Urinary bladder (tissue), 4 donors: ENCODE measurements around the gene CREB5. TPM values are rescaled to one million over a fixed set of nuclear protein-coding genes. Genes with fewer than 3 reads are reported as not detected.

Experiments
- DNase-seq: peaks from one replicate; pipeline ENCODE4 v3.0.0-alpha.2; 2015; ENCODE audit errors: extremely low spot score
- H3K27ac ChIP-seq: one replicate; pipeline ENCODE4 v1.5.1; 2013; ENCODE audit warnings: low read depth, mild to moderate bottlenecking, moderate library complexity
- H3K36me3 ChIP-seq: one replicate; pipeline ENCODE4 v1.6.1; 2013; ENCODE audit warnings: mild to moderate bottlenecking, moderate library complexity; ENCODE audit not compliant: insufficient read depth
- H3K4me1 ChIP-seq: one replicate; pipeline ENCODE4 v1.6.1; 2013; ENCODE audit warnings: mild to moderate bottlenecking, moderate library complexity; ENCODE audit not compliant: insufficient read depth
- H3K4me3 ChIP-seq: one replicate; pipeline ENCODE4 v1.5.1; 2013; ENCODE audit warnings: low read depth, low read length
- WGBS: extraction: QIAGEN DNeasy Blood & Tissue Kit; methylation state at CpG from one replicate; pipeline ENCODE4 v1.1.7; 2013; 5-methylcytosine and 5-hydroxymethylcytosine counted together
- polyA plus RNA-seq: library from polyadenylated mRNA; stranded (reverse); fragments of 200-250 nt; gene quantifications from one replicate; pipeline ENCODE4 v1.2.3, GENCODE V29; 2013
- total RNA-seq: library from RNA; depleted of rRNA; stranded (reverse); fragments of >200 nt; gene quantifications from one replicate; pipeline ENCODE4 v1.2.3, GENCODE V29; 2014
- donor health status: healthy with polysubstance abuse.
- donor health status: healthy.

CREB5 gene
- total and polyA plus RNA-seq, 2 donors, result 6.5 to 53.5 TPM

DNA sequence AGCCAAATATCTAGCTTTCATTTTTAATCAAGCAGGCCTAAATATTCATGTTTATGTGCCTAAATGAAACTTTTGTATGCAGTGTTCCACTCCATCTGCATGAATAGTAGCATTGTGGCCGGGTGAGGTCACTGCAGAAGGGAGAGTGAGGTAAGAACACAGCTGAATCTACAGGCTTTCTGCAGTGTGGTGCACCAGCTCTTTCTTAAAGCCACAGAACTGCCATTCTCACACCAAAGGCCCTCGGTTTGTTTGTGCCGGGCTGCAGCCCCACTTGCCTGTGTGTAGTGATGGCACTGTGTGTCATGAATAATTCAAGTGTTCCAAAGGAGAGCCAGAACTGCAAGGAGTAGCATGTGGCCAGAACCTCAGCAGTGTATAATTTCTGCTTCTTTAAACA lies 341.7 kb downstream of the CREB5 start:
- WGBS, result 83% methylated on average over 3 of the region's 3 CpGs
- no peak for DNase-seq
- no peak overlapping the region for H3K27ac ChIP-seq

DNA sequence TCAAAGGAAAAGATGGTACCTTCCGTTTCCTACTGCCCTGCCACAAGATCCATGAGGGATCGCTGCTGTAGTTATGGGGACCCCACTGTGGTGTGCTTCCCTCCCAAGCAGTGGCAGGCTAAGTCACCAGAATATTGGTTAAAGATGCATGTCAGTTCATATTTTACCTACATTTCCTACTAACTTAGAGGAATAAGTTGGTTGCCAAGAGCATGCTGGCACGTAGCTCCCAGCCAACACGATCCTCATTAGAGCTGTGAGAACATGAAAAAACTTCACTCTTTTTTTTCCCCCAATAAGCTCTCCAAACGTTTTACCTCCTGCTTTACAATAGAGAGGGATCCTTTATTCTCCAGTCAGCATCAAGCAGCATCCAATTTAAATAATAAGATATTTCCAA lies 342.1 kb downstream of the CREB5 start:
- H3K4me1 ChIP-seq, result no peaks in the 10 kb centered on the region
- H3K4me3 ChIP-seq, result no peak overlapping the region
- no peak for DNase-seq
- H3K27ac ChIP-seq, result no peak overlapping the region
- 89% methylated on average over 5 of the region's 5 CpGs for WGBS
- no peaks in the 10 kb centered on the region for H3K36me3 ChIP-seq

More for the DNA sequence above, 341.7 kb downstream of the CREB5 start:
- no peaks in the 10 kb centered on the region for H3K4me1 ChIP-seq
- H3K36me3 ChIP-seq, result no peaks in the 10 kb centered on the region
- H3K4me3 ChIP-seq, result no peak overlapping the region

DNA sequence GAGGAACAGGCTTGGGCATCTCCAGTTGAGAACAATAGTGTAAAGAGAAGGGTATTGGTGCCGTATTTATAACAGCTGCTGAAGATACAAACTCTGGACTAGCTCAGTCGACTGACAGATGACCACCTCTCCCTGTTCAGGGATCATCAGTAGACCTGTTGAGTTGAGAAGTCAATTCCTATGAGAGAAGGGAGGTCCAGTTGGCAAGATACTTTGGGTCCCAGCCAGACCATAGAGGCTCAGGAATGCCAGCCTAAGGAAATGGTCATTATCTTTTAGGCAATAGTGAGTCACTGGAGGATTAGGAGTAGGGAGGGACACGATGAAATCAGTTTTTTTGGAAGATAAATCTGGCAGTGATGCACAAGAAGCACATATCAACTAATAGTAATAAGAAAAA lies 342.9 kb downstream of the CREB5 start:
- Histone ChIP-seq H3K27ac (no peak overlapping the region), H3K36me3 (no peaks in the 10 kb centered on the region), H3K4me3 (no peak overlapping the region), H3K4me1 (no peaks in the 10 kb centered on the region)
- DNase-seq, result no peak
- WGBS, result 59% methylated on average over 3 of the region's 3 CpGs

DNA sequence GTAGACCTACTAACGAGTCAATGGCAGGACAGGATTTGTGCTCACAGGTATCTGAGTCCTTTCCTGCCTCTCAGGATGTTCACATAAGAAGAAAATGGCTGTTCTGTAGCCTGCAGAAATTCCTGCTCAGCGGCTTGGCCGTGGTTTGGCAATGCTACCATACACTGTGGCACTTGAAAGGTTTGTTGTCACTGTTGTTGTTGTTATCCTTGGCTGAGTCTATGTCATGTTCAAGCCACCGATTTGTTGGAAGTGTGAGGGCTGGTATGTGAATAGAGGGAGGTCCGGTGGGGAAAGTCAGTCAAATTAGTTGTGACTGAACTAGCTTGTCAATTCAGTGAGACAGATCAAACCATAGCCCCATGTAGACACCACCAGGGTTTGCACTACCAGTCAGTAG lies 345.9 kb downstream of the CREB5 start:
- H3K27ac ChIP-seq, result no peak overlapping the region
- 95% methylated on average over 5 of the region's 5 CpGs for WGBS
- H3K4me3 ChIP-seq, result no peak overlapping the region
- H3K36me3 ChIP-seq, result no peaks in the 10 kb centered on the region
- no peak for DNase-seq
- H3K4me1 ChIP-seq, result no peaks in the 10 kb centered on the region

DNA sequence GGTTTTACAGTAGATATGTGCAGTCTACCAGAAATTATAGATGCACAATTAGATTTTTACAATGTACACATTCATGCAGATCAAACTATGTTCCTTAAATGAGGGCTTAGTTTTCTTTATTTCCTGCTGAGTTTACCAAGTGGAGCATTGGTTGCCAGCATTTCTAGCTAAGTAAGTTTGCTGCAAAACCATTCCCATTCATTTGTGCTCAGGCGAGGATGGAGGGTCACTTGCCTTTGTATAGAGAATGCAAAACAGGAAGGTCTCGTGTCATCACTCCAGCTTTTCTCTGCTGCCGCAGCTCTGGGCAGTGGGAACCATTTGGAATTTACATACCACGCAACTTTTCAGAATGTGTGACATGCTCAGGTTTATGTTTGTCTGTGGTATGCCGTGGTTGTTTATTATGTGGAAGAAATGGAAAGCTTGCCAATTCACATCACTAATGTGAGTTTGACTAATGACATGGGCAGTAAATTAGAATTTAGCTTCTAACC lies 347.2 kb downstream of the CREB5 start:
- Histone ChIP-seq H3K4me3 (no peak overlapping the region), H3K27ac (no peak overlapping the region), H3K4me1 (no peaks in the 10 kb centered on the region), H3K36me3 (no peaks in the 10 kb centered on the region)
- WGBS, result 68% methylated on average over 5 of the region's 5 CpGs
- DNase-seq, result no peak

DNA sequence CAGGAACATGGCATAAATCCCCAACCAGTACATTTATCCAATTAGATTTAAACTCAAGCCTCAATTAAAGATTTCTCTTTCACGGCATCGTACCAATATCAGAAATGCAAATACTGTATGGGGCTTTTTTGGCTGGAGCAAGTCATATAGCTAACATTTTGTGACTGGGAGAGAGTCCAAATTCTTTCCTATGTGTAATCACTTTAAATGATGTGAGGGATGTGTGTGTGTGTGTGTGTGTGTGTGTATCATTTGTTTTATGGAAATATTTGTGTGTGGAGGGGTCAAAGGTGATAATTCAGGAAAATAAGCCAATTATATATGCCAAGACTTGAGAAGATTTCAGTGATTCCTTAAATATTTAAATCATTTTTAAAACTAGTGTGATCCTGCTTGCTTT lies 349.2 kb downstream of the CREB5 start:
- H3K4me1 ChIP-seq, result no peaks in the 10 kb centered on the region
- H3K36me3 ChIP-seq, result no peaks in the 10 kb centered on the region
- DNase-seq, result no peak
- 86% methylated on average over 2 of the region's 2 CpGs for WGBS
- H3K27ac ChIP-seq, result no peak overlapping the region
- H3K4me3 ChIP-seq, result no peak overlapping the region

DNA sequence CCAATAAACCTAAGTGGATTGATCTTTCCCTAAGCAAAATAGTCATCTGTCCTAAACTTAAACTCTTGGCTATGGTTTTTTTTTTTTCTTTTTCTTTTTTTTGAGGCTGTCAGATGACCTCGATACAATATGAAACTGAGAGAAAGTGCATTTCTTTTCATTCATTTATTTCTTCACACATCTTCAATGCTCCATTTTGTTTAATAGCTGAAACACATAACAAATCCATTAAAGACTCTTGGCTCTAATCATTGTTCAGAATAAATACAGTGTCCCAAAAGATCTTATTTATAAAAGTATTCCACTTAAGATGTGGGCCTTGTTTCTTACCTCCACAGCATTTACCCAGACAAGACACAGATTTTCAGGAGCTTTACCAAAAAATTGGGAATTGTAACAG lies 350.3 kb downstream of the CREB5 start:
- H3K4me1 ChIP-seq, result no peaks in the 10 kb centered on the region
- H3K27ac ChIP-seq, result no peak overlapping the region
- no peaks in the 10 kb centered on the region for H3K36me3 ChIP-seq
- WGBS, result 83% methylated on average over 1 of the region's 1 CpG
- no peak for DNase-seq
- no peak overlapping the region for H3K4me3 ChIP-seq

DNA sequence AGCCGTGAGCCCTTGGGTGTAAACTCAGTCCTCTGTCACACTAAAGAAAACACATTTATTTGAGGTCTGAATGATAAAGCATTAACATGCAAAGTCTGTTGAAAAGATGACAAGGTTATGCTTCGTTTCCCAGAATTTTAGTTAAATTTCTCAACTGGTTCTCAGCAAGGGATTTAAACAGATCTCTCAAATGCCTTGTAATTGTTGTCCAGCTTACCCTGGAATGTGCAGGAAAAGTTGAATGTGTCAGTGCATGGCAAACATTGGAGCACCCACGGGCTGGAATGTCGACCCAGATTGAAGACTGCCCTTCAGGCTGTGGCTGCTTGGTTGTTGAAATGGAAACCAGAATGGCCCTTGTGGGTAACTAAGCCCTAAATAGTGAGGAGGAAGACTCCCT lies 354.0 kb downstream of the CREB5 start:
- Histone ChIP-seq H3K27ac (no peak overlapping the region), H3K4me3 (no peak overlapping the region), H3K36me3 (no peaks in the 10 kb centered on the region), H3K4me1 (no peaks in the 10 kb centered on the region)
- WGBS, result 80% methylated on average over 4 of the region's 4 CpGs
- no peak for DNase-seq

DNA sequence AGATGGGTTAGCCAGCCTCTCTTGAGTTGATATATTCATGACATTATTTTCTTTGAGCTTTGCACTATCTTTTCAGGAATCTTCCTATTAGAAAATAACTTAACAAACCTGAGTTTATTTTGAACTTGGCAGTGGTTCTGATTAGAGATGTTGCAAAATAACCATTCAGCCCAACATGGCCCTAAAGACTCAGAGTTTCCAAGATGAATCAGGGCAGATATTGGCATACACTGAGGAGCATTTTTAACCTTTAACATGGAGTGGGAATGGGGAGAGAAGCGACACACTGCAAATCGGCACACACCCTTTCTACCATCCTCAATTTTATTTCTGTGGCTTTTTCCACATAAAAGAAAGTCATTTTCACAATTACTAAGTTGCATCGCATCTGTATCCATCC lies 355.0 kb downstream of the CREB5 start:
- DNase-seq, result no peak
- Histone ChIP-seq H3K4me3 (no peak overlapping the region), H3K36me3 (no peaks in the 10 kb centered on the region), H3K4me1 (no peaks in the 10 kb centered on the region), H3K27ac (no peak overlapping the region)
- WGBS, result 82% methylated on average over 3 of the region's 3 CpGs

DNA sequence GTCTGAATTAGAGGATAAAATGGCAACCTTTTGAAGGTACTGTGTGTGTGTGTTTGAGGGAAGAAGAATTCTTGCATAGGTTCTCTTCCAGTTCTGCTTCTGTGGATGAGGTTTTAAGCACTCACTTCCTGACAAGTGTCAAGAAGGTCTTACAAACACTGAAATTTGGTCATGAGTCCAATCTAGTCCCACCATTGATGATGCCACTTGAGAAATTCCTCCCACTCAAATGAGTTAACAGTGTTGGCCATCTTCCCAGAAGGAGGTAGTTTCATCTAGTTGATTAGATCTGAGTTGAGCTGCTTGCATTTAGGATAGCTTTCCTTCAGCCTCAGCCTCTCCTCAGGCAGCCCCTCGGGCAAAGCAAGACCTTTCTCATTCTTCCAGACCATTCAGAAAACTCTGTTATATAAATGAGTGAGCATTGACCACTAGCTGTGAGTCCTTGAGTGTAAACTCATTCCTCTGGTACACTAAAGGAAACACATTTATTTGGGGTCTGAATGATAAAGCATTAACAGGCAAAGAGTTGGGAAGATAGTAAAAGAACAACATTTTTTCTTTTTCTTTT lies 356.3 kb downstream of the CREB5 start:
- Histone ChIP-seq H3K36me3 (no peaks in the 10 kb centered on the region), H3K4me1 (no peaks in the 10 kb centered on the region), H3K27ac (no peak overlapping the region), H3K4me3 (no peak overlapping the region)
- no peak for DNase-seq
- 71% methylated on average over 1 of the region's 1 CpG for WGBS

DNA sequence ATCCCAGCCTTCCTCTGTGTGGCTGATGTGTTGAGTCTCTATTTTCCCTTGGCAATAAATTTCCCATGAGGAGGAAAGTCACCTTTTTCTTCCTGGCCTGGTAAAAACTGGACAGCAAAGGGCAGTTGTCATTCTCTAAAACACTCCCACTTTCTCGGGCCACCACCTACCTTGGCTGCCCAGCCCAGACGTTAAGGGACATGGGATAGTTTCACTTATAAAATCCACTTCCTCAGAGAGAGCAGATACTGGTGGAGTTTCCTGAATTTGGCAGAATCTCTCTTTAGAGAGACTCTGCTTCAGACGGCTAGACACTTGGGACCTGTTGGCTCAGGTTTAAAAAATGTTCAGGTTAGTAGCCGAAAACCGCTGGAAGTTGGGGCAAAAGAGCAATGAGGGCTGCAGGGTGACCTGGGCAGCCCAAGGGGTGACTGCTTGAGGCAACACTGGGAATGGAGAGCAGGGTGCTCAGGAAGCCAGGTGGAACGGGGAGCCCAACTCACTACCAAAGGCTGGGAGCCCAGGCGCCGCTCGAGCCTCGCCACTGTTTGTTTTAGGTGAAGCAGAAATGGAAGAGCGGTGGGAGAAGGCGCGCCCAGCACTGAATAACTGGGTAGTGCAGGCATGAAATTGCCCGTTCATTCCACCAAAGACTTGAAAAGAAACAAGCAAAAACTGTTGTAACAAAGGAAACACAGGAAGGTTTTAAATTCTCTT lies 359.7 kb downstream of the CREB5 start:
- DNase-seq, result no peak
- no peak overlapping the region for H3K27ac ChIP-seq
- H3K36me3 ChIP-seq, result no peaks in the 10 kb centered on the region
- H3K4me3 ChIP-seq, result no peak overlapping the region
- no peaks in the 10 kb centered on the region for H3K4me1 ChIP-seq
- WGBS, result 90% methylated on average over 14 of the region's 14 CpGs

DNA sequence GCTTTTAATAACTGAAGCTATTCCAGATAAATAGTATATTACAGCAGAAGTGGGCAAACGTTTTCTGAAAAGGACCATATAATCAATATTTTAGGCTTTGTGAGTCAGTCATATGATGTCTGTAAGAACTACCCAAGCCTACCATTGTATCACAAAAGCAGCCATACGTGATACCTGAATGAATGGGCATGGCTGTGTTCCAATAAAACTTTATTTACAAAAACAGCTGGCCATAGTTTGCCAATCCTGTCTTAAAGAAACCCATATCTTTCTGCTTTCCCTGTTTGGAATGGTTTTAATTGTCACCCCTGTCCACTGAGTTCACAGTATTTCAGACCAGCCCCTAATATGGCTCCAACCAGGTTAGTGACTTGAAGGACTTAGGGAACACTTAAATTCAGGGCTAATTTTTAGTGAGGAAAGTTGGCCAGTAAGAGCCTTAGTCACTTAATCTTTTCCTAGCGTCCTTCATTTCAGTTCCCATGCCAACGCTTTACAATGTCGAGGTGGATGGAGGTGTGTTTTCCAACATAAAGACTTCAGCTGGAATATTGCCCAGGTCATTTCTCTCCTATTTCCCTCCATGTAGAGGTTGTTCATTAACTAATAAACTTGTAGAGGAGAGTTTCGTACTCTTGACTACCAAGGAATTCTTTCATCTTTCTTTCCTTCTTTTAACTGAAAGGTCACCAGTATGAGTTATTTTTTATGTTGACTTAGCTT lies 361.3 kb downstream of the CREB5 start:
- no peak for DNase-seq
- H3K27ac ChIP-seq, result no peak overlapping the region
- 76% methylated on average over 6 of the region's 6 CpGs for WGBS
- no peaks in the 10 kb centered on the region for H3K36me3 ChIP-seq
- H3K4me1 ChIP-seq, result no peaks in the 10 kb centered on the region
- H3K4me3 ChIP-seq, result no peak overlapping the region

DNA sequence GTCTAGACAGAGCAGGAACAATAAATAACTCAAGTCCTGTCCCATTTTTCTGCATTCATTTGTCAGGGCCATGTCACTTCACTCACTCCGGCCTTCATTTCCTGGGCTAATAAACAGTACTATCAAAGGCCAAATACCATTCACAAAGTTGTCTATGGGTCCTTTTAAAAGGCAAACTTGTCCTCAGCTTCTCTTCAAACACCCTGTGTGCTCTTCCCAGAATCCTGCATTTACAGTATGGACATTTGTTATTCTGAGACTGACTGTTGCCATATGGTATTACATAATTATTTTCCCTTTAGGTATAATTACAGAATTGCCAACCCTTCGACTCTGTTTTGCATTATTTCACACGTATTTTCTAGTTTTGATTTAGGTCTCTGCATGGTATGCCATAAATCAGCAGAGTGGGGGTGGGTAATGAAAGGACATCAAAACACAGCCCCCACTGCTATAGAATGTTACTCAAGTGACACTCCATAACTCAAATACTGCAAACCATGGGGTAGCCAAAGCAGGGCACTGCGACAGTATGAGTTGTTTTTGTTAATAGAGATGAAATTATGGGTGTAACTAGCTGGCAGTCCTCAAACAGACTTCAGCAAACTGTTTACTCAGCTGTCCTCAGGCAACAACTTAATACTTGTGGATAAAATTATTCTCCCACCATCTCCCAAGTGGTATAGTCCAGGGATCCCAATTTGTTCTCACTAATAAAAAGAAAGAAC lies 362.1 kb downstream of the CREB5 start:
- no peak overlapping the region for H3K27ac ChIP-seq
- WGBS, result 64% methylated on average over 4 of the region's 4 CpGs
- H3K36me3 ChIP-seq, result no peaks in the 10 kb centered on the region
- DNase-seq, result no peak
- no peaks in the 10 kb centered on the region for H3K4me1 ChIP-seq
- H3K4me3 ChIP-seq, result no peak overlapping the region
